ENCODE measurements around the gene UGT8.

The UGT8 gene

GRCh38 chr4:114674080-114674479 is 75.5 kb downstream of the UGT8 start:
- TF ChIP-seq CTCF (IDR thresholded peaks at IDR 0.05; ENCODE audit: low read depth, low read length): no peak
- no peaks in the 10 kb centered on the region for H3K4me1 ChIP-seq
- no peaks in the 10 kb centered on the region for H3K9me3 ChIP-seq
- DNase-seq: no peak
- no peaks in the 10 kb centered on the region for H3K36me3 ChIP-seq
- peaks cover 6% of the 10 kb centered on the region; the same call in 1 of the 2 replicates for H3K27me3 ChIP-seq
- H3K4me3 ChIP-seq (ENCODE audit: low read depth, low read length): no peak overlapping the region

- no peak for TF ChIP-seq CTCF (IDR thresholded peaks at IDR 0.05; ENCODE audit: low read depth, low read length)
- H3K4me3 ChIP-seq (ENCODE audit: low read depth, low read length): no peak overlapping the region
These were observed 78.9 kb downstream of the UGT8 start for GRCh38 chr4:114677346-114677979.

GRCh38 chr4:114684462-114684861 is 85.9 kb downstream of the UGT8 start:
- H3K9me3 ChIP-seq: no peaks in the 10 kb centered on the region
- no peak overlapping the region for H3K4me3 ChIP-seq (ENCODE audit: low read depth, low read length)
- no peaks in the 10 kb centered on the region for H3K27me3 ChIP-seq
- no peak for TF ChIP-seq CTCF (IDR thresholded peaks at IDR 0.05; ENCODE audit: low read depth, low read length)
- no peaks in the 10 kb centered on the region for H3K4me1 ChIP-seq
- no peak for DNase-seq
- no peaks in the 10 kb centered on the region for H3K36me3 ChIP-seq

More at GRCh38 chr4:114677346-114677979, 78.9 kb downstream of the UGT8 start:
- no peaks in the 10 kb centered on the region for H3K4me1 ChIP-seq
- H3K36me3 ChIP-seq: no peaks in the 10 kb centered on the region
- no peaks in the 10 kb centered on the region for H3K9me3 ChIP-seq
- peaks cover 6% of the 10 kb centered on the region; the same call in 1 of the 2 replicates for H3K27me3 ChIP-seq
- no peak for DNase-seq

GRCh38 chr4:114688059-114688458 is 89.5 kb downstream of the UGT8 start:
- Histone ChIP-seq H3K9me3 (no peaks in the 10 kb centered on the region), H3K36me3 (no peaks in the 10 kb centered on the region), H3K27me3 (no peaks in the 10 kb centered on the region), H3K4me3 (ENCODE audit: low read depth, low read length) (no peak overlapping the region), H3K4me1 (no peaks in the 10 kb centered on the region)
- no peak for TF ChIP-seq CTCF (IDR thresholded peaks at IDR 0.05; ENCODE audit: low read depth, low read length)
- DNase-seq: no peak

GRCh38 chr4:114690571-114690970 is 92.0 kb downstream of the UGT8 start:
- no peaks in the 10 kb centered on the region for H3K27me3 ChIP-seq
- no peaks in the 10 kb centered on the region for H3K9me3 ChIP-seq
- no peaks in the 10 kb centered on the region for H3K36me3 ChIP-seq
- H3K4me1 ChIP-seq: no peaks in the 10 kb centered on the region
- H3K4me3 ChIP-seq (ENCODE audit: low read depth, low read length): no peak overlapping the region
- DNase-seq: no peak
- TF ChIP-seq CTCF (IDR thresholded peaks at IDR 0.05; ENCODE audit: low read depth, low read length): no peak

GRCh38 chr4:114691865-114692264 is 93.3 kb downstream of the UGT8 start:
- TF ChIP-seq CTCF (IDR thresholded peaks at IDR 0.05; ENCODE audit: low read depth, low read length): no peak
- no peaks in the 10 kb centered on the region for H3K9me3 ChIP-seq
- H3K4me3 ChIP-seq (ENCODE audit: low read depth, low read length): no peak overlapping the region
- no peaks in the 10 kb centered on the region for H3K36me3 ChIP-seq
- no peaks in the 10 kb centered on the region for H3K4me1 ChIP-seq
- no peaks in the 10 kb centered on the region for H3K27me3 ChIP-seq
- no peak for DNase-seq
